HG03064 (cell line): ENCODE results near the gene STAT3.
"Not testable (repeated sequence)": the region's sequence is repeated elsewhere in the genome, so short reads cannot be mapped to it uniquely, and the experiment has no call there.

Experiments used
- ATAC-seq: cut with Tn5 transposase; IDR thresholded peaks from one replicate; pipeline ENCODE4 v1.9.1; 2021; ENCODE audit warnings: low read depth; ENCODE audit not compliant: unreplicated experiment

Gene STAT3

DNA sequence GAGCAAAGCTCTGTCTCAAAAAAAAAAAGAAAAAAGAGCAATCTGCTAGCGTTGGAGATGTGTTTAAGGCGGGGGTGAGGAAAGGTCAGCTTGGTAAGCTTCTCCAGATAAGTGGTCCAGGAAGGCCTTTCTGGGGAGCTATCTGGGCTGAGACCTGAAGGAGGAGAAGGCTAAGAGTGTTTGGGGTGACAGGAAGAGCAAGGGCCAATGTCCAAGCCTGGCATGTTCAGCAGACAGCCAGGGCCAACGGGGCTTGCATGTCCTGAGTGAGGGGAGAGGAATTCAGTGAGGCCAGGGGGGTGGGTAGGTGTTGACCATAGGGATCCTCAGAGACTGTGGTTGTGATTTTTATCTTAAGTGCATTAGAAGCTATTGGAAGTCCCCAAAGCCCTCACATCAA lies 84.5 kb downstream of the STAT3 start:
- no peak for ATAC-seq

GRCh38 chr17:42301022-42301421 lies 87.2 kb downstream of the STAT3 start:
- ATAC-seq: no peak

DNA sequence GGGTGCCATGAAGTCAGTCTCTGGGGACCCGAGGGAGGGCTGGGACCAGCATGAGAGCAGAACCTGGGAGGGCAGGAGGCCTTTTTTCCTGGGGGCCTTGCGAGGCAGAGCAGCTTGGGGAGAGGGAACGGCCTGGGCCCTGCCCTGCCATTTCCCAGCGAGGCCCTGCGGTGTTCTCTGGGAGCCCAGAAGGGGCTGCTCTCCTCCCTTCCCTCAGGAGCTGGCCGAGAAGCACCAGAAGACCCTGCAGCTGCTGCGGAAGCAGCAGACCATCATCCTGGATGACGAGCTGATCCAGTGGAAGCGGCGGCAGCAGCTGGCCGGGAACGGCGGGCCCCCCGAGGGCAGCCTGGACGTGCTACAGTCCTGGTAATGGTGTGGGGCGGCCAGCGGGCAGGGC lies 88.3 kb downstream of the STAT3 start:
- ATAC-seq: not testable (repeated sequence)

- ATAC-seq: not testable (repeated sequence)
These were observed 88.9 kb downstream of the STAT3 start for GRCh38 chr17:42299361-42299760.

- ATAC-seq: not testable (repeated sequence)
These were observed 90.5 kb downstream of the STAT3 start for GRCh38 chr17:42297775-42298174.

DNA sequence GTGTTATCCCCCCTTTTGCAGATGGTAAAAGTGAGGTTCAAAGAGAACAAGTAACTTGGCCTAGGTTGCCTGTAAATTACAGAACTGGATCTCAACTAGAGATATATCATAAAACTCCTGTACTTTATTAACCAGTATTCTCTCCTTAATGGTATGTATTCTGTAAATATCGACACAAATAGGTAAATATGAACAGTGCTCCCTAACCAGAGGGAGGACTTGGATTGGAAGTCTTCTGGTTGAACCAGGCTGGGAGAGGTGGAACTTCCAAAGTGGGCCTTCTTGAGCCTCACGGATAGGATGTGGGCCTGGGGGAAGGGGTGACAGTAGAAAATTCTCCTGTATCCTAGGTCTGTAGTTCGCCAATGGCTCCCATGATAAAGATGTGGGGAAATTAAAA lies 92.2 kb downstream of the STAT3 start:
- no peak for ATAC-seq

DNA sequence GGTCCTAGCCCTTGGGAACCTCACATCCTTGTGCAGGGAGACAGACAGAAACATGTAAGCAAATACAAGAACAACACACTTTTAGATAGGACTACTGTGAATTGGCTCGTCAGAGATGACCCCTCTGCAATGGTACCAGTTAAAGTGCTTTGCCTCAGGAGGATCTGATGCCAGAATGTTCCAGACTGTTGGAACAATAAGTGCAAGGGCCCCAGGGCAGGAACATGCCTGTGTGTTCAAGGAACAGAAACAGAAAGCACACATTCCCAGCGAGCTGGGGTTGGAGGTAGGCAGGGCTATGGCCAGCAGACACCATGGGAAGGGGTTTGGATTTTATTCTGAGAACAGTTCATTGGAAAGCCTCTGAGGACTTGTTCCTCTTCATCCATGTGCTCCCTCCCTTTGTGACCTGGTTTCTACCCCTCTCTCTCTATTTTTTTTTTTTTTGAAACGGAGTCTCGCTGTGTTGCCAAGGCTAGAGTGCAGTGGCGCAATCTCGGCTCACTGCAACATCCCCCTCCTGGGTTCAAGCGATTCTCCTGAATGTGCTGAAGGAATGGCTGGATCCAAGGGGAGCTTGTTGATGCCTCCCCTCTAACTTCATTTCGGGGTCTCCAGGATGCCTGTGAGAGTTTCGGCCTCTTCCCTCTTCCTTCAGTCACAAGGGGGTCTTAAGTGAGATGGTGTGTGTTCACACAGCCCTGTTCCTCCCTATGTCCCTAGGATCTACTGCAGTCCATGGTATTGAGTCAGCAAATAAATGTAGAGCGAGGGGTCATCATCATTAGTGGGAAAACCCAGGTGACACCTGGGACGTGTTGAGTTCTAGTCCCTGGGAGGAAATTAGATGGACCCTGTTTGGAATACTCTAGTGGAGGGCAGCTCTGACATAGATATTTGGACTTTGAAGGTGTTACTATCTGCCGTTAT lies 93.5 kb downstream of the STAT3 start:
- no peak for ATAC-seq

GRCh38 chr17:42291129-42291528 lies 97.1 kb downstream of the STAT3 start:
- no peak for ATAC-seq

GRCh38 chr17:42290577-42290976 lies 97.7 kb downstream of the STAT3 start:
- ATAC-seq: no peak

DNA sequence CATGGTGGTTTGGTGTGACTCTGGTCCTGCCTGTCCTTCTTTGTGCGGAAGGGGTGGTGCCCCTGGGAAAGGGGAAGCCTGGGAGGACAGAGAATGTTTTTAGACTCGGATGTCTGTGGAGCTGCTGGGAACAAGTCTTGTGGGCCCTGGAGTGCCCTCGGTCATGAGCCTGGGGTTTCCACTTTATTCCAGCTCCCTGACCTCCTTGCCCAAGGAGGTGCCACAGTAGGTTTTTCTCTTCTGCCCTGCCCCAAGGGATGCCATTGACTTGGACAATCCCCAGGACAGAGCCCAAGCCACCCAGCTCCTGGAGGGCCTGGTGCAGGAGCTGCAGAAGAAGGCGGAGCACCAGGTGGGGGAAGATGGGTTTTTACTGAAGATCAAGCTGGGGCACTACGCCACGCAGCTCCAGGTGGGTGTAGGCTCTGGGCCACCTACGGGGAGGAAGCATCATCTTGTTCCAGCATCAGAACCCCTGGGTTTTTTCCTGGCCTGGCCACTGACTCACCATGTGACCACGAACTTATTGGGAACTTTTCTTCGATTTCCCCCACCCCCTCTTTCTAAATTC lies 98.5 kb downstream of the STAT3 start:
- ATAC-seq: no peak

GRCh38 chr17:42288803-42289610 lies 99.2 kb downstream of the STAT3 start:
- no peak for ATAC-seq

GRCh38 chr17:42287977-42288802 lies 100.1 kb downstream of the STAT3 start, which contains the start of gene STAT5A:
Gene STAT5A (plus strand): TSS chr17:42288498. CDS start chr17:42289412, 914 bp downstream.
- ATAC-seq: peak; percentile 42

DNA sequence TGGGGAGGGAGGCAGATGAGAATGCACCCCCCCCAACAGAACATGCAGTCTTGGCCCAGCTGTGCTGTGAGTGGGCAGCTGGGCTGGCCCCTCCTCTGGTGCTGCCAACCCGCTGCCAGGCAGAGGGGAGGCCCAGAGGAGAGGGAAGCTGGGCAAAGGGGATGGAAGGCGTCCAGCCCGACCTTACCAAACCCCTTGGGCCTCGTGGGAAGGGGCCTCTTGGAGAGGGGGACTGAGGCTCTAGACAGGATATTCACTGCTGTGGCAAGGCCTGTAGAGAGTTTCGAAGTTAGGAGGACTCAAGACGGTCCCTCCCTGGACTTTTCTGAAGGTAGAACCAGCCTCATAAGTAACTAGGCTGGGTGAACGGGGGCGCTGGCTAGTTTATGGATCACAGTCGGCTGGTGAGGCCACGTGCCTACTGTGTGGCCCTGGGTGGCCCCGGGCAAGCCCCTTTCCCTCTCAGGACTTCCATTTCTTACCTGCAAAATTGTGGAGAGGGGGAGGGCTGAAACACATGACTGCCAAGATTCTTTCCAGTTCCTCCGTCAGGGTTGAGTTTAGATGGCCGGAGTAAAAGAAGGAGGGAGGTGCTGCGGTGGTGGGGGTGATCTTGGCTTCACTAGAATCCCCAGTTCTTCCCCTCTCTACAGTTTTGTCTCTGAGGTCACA lies 100.8 kb downstream of the STAT3 start:
- ATAC-seq: no peak

- no peak for ATAC-seq
These were observed 101.6 kb downstream of the STAT3 start for GRCh38 chr17:42286411-42287221.

- ATAC-seq: no peak
These were observed 102.7 kb downstream of the STAT3 start for GRCh38 chr17:42285346-42286050.

- ATAC-seq: no peak
These were observed 103.7 kb downstream of the STAT3 start for GRCh38 chr17:42284566-42284965.

- no peak for ATAC-seq
These were observed 104.2 kb downstream of the STAT3 start for GRCh38 chr17:42284024-42284369.

- ATAC-seq: no peak
These were observed 104.8 kb downstream of the STAT3 start for GRCh38 chr17:42283241-42284023.
